IMR-90 (cell line): ENCODE measurements around the gene RYR1. TPM values are rescaled to one million over a fixed set of nuclear protein-coding genes. Genes with fewer than 3 reads are reported as not detected.

ENCODE experiments used
- ATAC-seq: fragments of 200-7000 bp; cut with Tn5 transposase; 2 replicates; pipeline ENCODE4 v1.9.1; 2020; ENCODE audit warnings: low read depth, mild to moderate bottlenecking, moderate library complexity
- BruUV-seq: library from RNA; stranded (reverse); fragments of 400-500 nt; replicated peaks from 2 replicates; lab custom pipeline; 2021; lab: Mats Ljungman, UMichigan
- CTCF ChIA-PET: fragments of 300-600 bp; formaldehyde crosslinking; extraction: SDS; loops from one replicate; lab custom pipeline; 2021; ENCODE audit warnings: antibody characterized with exemption; lab: Yijun Ruan, JAX
- POLR2A ChIA-PET: fragments of 300-600 bp; sonication (Branson Sonifier 250); formaldehyde crosslinking; loops from one replicate; lab custom pipeline; 2022; ENCODE audit warnings: antibody characterized with exemption; ENCODE audit not compliant: unreplicated experiment; lab: Charles Lee
- DNase-seq: peaks from one replicate; pipeline ENCODE4 v3.0.0; 2013
- H2AFZ ChIP-seq: replicated peaks from 2 replicates; pipeline ENCODE3; 2013; ENCODE audit warnings: low read length, mild to moderate bottlenecking; ENCODE audit not compliant: poor library complexity
- H2AK5ac ChIP-seq: 2 replicates; pipeline ENCODE4 v1.6.1; 2013; ENCODE audit warnings: low read depth, low read length, inconsistent platforms
- H2AK9ac ChIP-seq: replicated peaks from 2 replicates; pipeline ENCODE3; 2013; ENCODE audit warnings: mild to moderate bottlenecking, low read depth, low read length, moderate library complexity; ENCODE audit not compliant: poor library complexity
- H2BK120ac ChIP-seq: 2 replicates; pipeline ENCODE4 v1.6.1; 2013; ENCODE audit warnings: low read depth, low read length, inconsistent platforms
- H2BK15ac ChIP-seq: 3 replicates; pipeline ENCODE4 v1.6.1; 2013; ENCODE audit warnings: low read depth, low read length, inconsistent platforms
- H2BK20ac ChIP-seq: 2 replicates; pipeline ENCODE4 v1.6.1; 2013; ENCODE audit warnings: low read depth, mild to moderate bottlenecking, inconsistent platforms, low read length, moderate library complexity
- H2BK5ac ChIP-seq: 2 replicates; pipeline ENCODE4 v1.6.1; 2013; ENCODE audit warnings: mild to moderate bottlenecking, low read depth, low read length, inconsistent platforms; ENCODE audit not compliant: poor library complexity, severe bottlenecking
- H3K14ac ChIP-seq: replicated peaks from 2 replicates; pipeline ENCODE4 v1.6.1; 2013; ENCODE audit warnings: low read depth, low read length, inconsistent platforms
- H3K18ac ChIP-seq: 2 replicates; pipeline ENCODE4 v1.6.1; 2013; ENCODE audit warnings: low read depth, low read length, control low read depth
- H3K23ac ChIP-seq: 2 replicates; pipeline ENCODE4 v1.6.1; 2013; ENCODE audit warnings: low read depth, low read length, inconsistent platforms
- H3K27ac ChIP-seq: 2 replicates; pipeline ENCODE4 v1.5.1; 2013; ENCODE audit warnings: mild to moderate bottlenecking, control low read depth, low read length; ENCODE audit not compliant: insufficient read depth
- H3K27me3 ChIP-seq: 2 replicates; pipeline ENCODE4 v1.6.1; 2013; ENCODE audit warnings: low read length; ENCODE audit not compliant: control insufficient read depth, insufficient read depth
- H3K36me3 ChIP-seq: 2 replicates; pipeline ENCODE4 v1.6.1; 2013; ENCODE audit warnings: low read length, mixed read lengths; ENCODE audit not compliant: control insufficient read depth, insufficient read depth
- H3K4ac ChIP-seq: 2 replicates; pipeline ENCODE4 v1.6.1; 2013; ENCODE audit warnings: low read depth, low read length, inconsistent platforms
- H3K4me1 ChIP-seq: 2 replicates; pipeline ENCODE4 v1.6.1; 2013; ENCODE audit warnings: low read length, mixed read lengths; ENCODE audit not compliant: control insufficient read depth, insufficient read depth
- H3K4me2 ChIP-seq: 2 replicates; pipeline ENCODE4 v1.6.1; 2013; ENCODE audit warnings: low read depth, mild to moderate bottlenecking, control low read depth, low read length, moderate library complexity
- H3K4me3 ChIP-seq: 2 replicates; pipeline ENCODE4 v1.5.1; 2013; ENCODE audit warnings: low read depth, mild to moderate bottlenecking, control low read depth, low read length, moderate library complexity; ENCODE audit not compliant: insufficient read depth
- H3K56ac ChIP-seq: 2 replicates; pipeline ENCODE4 v1.6.1; 2013; ENCODE audit warnings: low read length, inconsistent platforms; ENCODE audit not compliant: insufficient read depth; ENCODE audit errors: extremely low read depth
- H3K79me1 ChIP-seq, 2 experiments: 2 replicates each; pipeline ENCODE4 v1.6.1; 2013; ENCODE audit warnings: low read length in 2 of 2, inconsistent platforms in 1 of 2, low read depth in 1 of 2
- H3K9ac ChIP-seq: 2 replicates; pipeline ENCODE4 v1.6.1; 2013; ENCODE audit warnings: low read depth, low read length, control low read depth
- H3K9me1 ChIP-seq: 2 replicates; pipeline ENCODE4 v1.6.1; 2013; ENCODE audit warnings: low read length, inconsistent platforms; ENCODE audit not compliant: insufficient read depth
- H3K9me3 ChIP-seq: 2 replicates; pipeline ENCODE4 v1.6.1; 2013; ENCODE audit warnings: low read length; ENCODE audit not compliant: control insufficient read depth, insufficient read depth
- H4K20me1 ChIP-seq: 2 replicates; pipeline ENCODE4 v1.6.1; 2013; ENCODE audit warnings: low read length, inconsistent platforms; ENCODE audit not compliant: insufficient read depth
- H4K5ac ChIP-seq: 2 replicates; pipeline ENCODE4 v1.6.1; 2013; ENCODE audit warnings: mild to moderate bottlenecking, low read depth, low read length, control low read depth
- H4K8ac ChIP-seq, 2 experiments: 2 replicates each; pipeline ENCODE4 v1.6.1; 2013; ENCODE audit warnings: low read depth in 2 of 2, low read length in 2 of 2, control low read depth in 1 of 2, inconsistent platforms in 1 of 2
- H4K91ac ChIP-seq: 2 replicates; pipeline ENCODE4 v1.6.1; 2013; ENCODE audit warnings: low read depth, low read length, inconsistent platforms; ENCODE audit not compliant: insufficient read depth
- CHD1 ChIP-seq: IDR thresholded peaks from 2 replicates; pipeline ENCODE4 v1.6.1; 2012; ENCODE audit warnings: low read depth, low read length, improper control_type of control experiment
- ELK1 ChIP-seq: fragments of 150-350 bp; IDR thresholded peaks from 2 replicates; pipeline ENCODE4 v1.6.1; 2016; ENCODE audit warnings: low read depth, mild to moderate bottlenecking, low read length, moderate library complexity, borderline replicate concordance
- MAFK ChIP-seq: IDR thresholded peaks from 2 replicates; pipeline ENCODE4 v1.6.1; 2012; ENCODE audit warnings: low read depth, low read length, improper control_type of control experiment
- MAZ ChIP-seq: IDR thresholded peaks from 2 replicates; pipeline ENCODE4 v1.6.1; 2012; ENCODE audit warnings: low read depth, mild to moderate bottlenecking, low read length, improper control_type of control experiment, moderate library complexity, borderline replicate concordance
- SMC3 ChIP-seq: fragments of 150-350 bp; IDR thresholded peaks from 2 replicates; pipeline ENCODE4 v1.6.1; 2016; ENCODE audit warnings: low read depth, mild to moderate bottlenecking, antibody characterized with exemption, low read length, moderate library complexity
- WGBS, 2 experiments: methylation state at CpG; one replicate each; pipeline versions ENCODE4 v1.1.5 to v1.1.7; 2013; ENCODE audit warnings: missing lambda C conversion rate in 2 of 2; ENCODE audit not compliant: insufficient read length in 1 of 2; ENCODE audit errors: extremely low coverage in 2 of 2; 5-methylcytosine and 5-hydroxymethylcytosine counted together
- dilution Hi-C: fragments of 300-500 bp; cut with HindIII; formaldehyde crosslinking; loops from one replicate; pipeline ENCODE4 v1.14.3; 2018; ENCODE audit warnings: low sequenced_read_pairs; ENCODE audit not compliant: unreplicated experiment
- in situ Hi-C: fragments of 300-500 bp; cut with MboI; formaldehyde crosslinking; loops from 3 replicates; pipeline ENCODE4 v1.14.3; 2019; ENCODE audit warnings: low sequenced_read_pairs, inconsistent platforms, mixed read lengths
- intact Hi-C: fragments of 100-400 bp; cut with micrococcal nuclease; formaldehyde crosslinking; loops from 2 replicates; pipeline ENCODE4 v1.10.0; 2022
- polyA plus RNA-seq, 3 experiments: library from polyadenylated mRNA; depleted of rRNA; stranded (reverse); fragments of >200 nt; gene quantifications; 2 replicates each; pipeline ENCODE4 v1.2.3, GENCODE V29; 2012; ENCODE audit warnings: low replicate concordance in 1 of 3
- total RNA-seq: library from RNA; depleted of rRNA; stranded (reverse); fragments of >200 nt; gene quantifications from 2 replicates; pipeline ENCODE4 v1.2.3, GENCODE V29; 2012

RYR1 gene
- total and polyA plus RNA-seq, 2 of the 4 experiments (the other 2 are of a cell fraction) = not detected

GRCh38 chr19:38440592-38440991 is 7.1 kb downstream of the RYR1 start:
- POLR2A ChIA-PET = no interaction called here
- Histone ChIP-seq H3K4me1 (no peaks in the 10 kb centered on the region), H2BK20ac (no peak overlapping the region), H3K14ac (no peak overlapping the region), H3K27ac (no peak overlapping the region), H3K4me3 (no peak overlapping the region), H3K79me1 (no peaks in the 10 kb centered on the region), H3K9ac (no peak overlapping the region), H3K36me3 (no peaks in the 10 kb centered on the region), H3K56ac (no peak overlapping the region), H2AK9ac (no peak overlapping the region), H4K8ac (no peak overlapping the region), H2BK120ac (no peak overlapping the region), H3K4ac (no peak overlapping the region), H3K27me3 (peaks cover 5% of the 10 kb centered on the region; the same call in 1 of the 2 replicates), H3K9me1 (no peaks in the 10 kb centered on the region), H2AFZ (no peak overlapping the region), H4K20me1 (no peaks in the 10 kb centered on the region), H3K23ac (no peak overlapping the region), H3K9me3 (no peaks in the 10 kb centered on the region), H3K18ac (no peak overlapping the region), H4K91ac (no peak overlapping the region), H2AK5ac (no peak overlapping the region), H2BK15ac (no peak overlapping the region), H4K5ac (no peak overlapping the region), H3K4me2 (no peak overlapping the region), H2BK5ac (no peak overlapping the region)
- in situ Hi-C loops = no loop called here
- dilution Hi-C loops = no loop called here
- BruUV-seq = no TSS peak
- no peak for TF ChIP-seq MAFK
- TF ChIP-seq CHD1 = no peak
- TF ChIP-seq SMC3 = no peak
- TF ChIP-seq MAZ = no peak
- TF ChIP-seq ELK1 = no peak
- DNase-seq = no peak
- whole genome bisulfite sequencing, 2 experiments = 60% methylated on average over 2 of the region's 14 CpGs; no CpG with 5 or more reads in 1 of the 2 experiments
- ATAC-seq = no peak
- intact Hi-C loops = no loop called here
- CTCF ChIA-PET = no interaction called here
